ENCODE measurements around the gene SEPTIN10.
"Not testable (repeated sequence)": the region's sequence is repeated elsewhere in the genome, so short reads cannot be mapped to it uniquely, and the experiment has no call there.

The SEPTIN10 gene

GRCh38 chr2:109562421-109562820 lies 51.3 kb downstream of the SEPTIN10 start:
- Mint-ChIP-seq H3K4me3 (no peak overlapping the region), H3K27me3 (peaks cover 17 to 27% of the 10 kb centered on the region in 2 donors), H3K27ac (no peak overlapping the region), H3K9me3 (no peaks in the 10 kb centered on the region), H3K4me1 (ENCODE audit: low read depth in 2 of 2) (no peaks in the 10 kb centered on the region), H3K36me3 (ENCODE audit: insufficient read depth) (no peaks in the 10 kb centered on the region)
- no peak for ATAC-seq (replicated peaks)
- no peak for DNase-seq

- ATAC-seq (replicated peaks) (no peak), DNase-seq (no peak)
- peaks cover 9 to 20% of the 10 kb centered on the region in 2 donors for H3K27me3 Mint-ChIP-seq
- no peak overlapping the region for H3K4me3 Mint-ChIP-seq
- no peak overlapping the region for H3K27ac Mint-ChIP-seq
- H3K4me1 Mint-ChIP-seq (ENCODE audit: low read depth in 2 of 2): no peaks in the 10 kb centered on the region
- H3K9me3 Mint-ChIP-seq: no peaks in the 10 kb centered on the region
- no peaks in the 10 kb centered on the region for H3K36me3 Mint-ChIP-seq (ENCODE audit: insufficient read depth)
Measured at GRCh38 chr2:109560265-109560664, 53.5 kb downstream of the SEPTIN10 start.

GRCh38 chr2:109558076-109558882 lies 55.5 kb downstream of the SEPTIN10 start:
- Mint-ChIP-seq H3K27me3 (peaks cover 8 to 20% of the 10 kb centered on the region in 2 donors), H3K4me1 (ENCODE audit: low read depth in 2 of 2) (no peaks in the 10 kb centered on the region), H3K36me3 (ENCODE audit: insufficient read depth) (no peaks in the 10 kb centered on the region), H3K9me3 (no peaks in the 10 kb centered on the region), H3K4me3 (no peak overlapping the region), H3K27ac (no peak overlapping the region)
- DNase-seq (no peak), ATAC-seq (replicated peaks) (no peak)

GRCh38 chr2:109557309-109557708 lies 56.5 kb downstream of the SEPTIN10 start:
- no peak overlapping the region for H3K4me3 Mint-ChIP-seq
- H3K9me3 Mint-ChIP-seq: no peaks in the 10 kb centered on the region
- H3K27ac Mint-ChIP-seq: no peak overlapping the region
- no peaks in the 10 kb centered on the region for H3K36me3 Mint-ChIP-seq (ENCODE audit: insufficient read depth)
- DNase-seq: no peak
- ATAC-seq (replicated peaks): no peak
- no peaks in the 10 kb centered on the region for H3K4me1 Mint-ChIP-seq (ENCODE audit: low read depth in 2 of 2)
- H3K27me3 Mint-ChIP-seq: peaks cover 5 to 23% of the 10 kb centered on the region in 2 donors

DNA sequence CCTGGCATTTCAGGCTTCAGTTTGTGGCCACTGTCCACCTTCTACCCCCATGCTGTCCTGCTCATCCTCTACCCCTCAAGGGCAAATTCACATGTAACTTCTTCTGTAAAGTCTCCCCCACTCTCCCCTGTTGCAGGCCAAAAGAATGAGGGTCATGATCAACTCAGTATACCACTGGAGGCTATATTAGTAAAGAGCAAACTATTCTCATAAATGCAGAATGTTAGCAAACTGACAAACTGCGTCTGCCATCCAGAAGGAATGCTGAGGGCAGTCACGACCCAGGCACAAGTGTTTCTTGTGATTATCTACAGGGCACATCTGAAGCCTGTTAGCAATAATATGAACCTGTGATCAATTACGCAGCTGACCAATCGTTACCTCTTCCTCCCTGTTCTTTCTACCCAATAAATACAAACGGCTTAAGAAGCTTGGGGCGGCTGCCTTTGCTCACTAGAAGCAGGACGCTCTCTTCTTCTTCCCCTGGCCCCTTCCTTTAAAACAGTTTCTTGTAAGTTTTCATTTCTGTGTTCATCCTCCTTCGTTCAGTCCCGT lies 58.3 kb downstream of the SEPTIN10 start:
- peaks cover 0 to 16% of the 10 kb centered on the region in 2 donors for H3K27me3 Mint-ChIP-seq
- H3K36me3 Mint-ChIP-seq (ENCODE audit: insufficient read depth): no peaks in the 10 kb centered on the region
- H3K4me3 Mint-ChIP-seq: no peak overlapping the region
- H3K4me1 Mint-ChIP-seq (ENCODE audit: low read depth in 2 of 2): no peaks in the 10 kb centered on the region
- DNase-seq: no peak
- H3K27ac Mint-ChIP-seq: no peak overlapping the region
- no peak for ATAC-seq (replicated peaks)
- H3K9me3 Mint-ChIP-seq: no peaks in the 10 kb centered on the region

- ATAC-seq (replicated peaks) (no peak), DNase-seq (no peak)
- H3K4me1 Mint-ChIP-seq (ENCODE audit: low read depth in 2 of 2): no peaks in the 10 kb centered on the region
- peaks cover 0 to 16% of the 10 kb centered on the region in 2 donors for H3K27me3 Mint-ChIP-seq
- no peaks in the 10 kb centered on the region for H3K36me3 Mint-ChIP-seq (ENCODE audit: insufficient read depth)
- H3K9me3 Mint-ChIP-seq: no peaks in the 10 kb centered on the region
- H3K27ac Mint-ChIP-seq: no peak overlapping the region
- no peak overlapping the region for H3K4me3 Mint-ChIP-seq
Measured at GRCh38 chr2:109554758-109555157, 59.0 kb downstream of the SEPTIN10 start.

DNA sequence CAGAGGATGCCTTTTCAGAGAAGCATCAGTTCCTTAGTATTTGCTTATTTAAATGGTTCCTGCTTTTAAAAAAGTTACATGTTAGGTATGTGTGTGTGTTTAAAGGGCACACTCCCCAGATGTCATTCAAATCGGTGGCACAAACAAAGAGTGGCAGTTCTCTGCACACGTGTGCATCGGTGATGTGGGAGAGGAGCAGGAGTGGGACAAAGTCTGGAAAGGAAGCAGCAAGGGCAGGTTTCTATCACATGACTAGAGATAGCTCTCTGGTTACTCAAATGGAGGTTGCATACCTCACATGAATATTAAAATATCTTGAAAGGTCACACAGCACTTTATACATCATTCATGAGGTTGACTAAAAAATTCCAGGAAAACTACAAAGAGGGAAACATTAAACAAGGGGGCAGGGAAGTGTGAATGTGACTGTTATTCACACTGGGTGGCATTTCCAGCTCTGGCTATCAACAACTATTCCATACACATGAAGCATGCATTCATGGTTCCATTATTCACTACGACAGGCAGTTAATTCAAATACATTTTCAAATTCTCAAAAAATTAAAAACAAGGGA lies 64.7 kb downstream of the SEPTIN10 start:
- Mint-ChIP-seq H3K27me3 (peaks cover 10 to 28% of the 10 kb centered on the region in 2 donors), H3K36me3 (ENCODE audit: insufficient read depth) (no peaks in the 10 kb centered on the region), H3K27ac (no peak overlapping the region), H3K4me3 (no peak overlapping the region), H3K9me3 (no peaks in the 10 kb centered on the region), H3K4me1 (ENCODE audit: low read depth in 2 of 2) (no peaks in the 10 kb centered on the region)
- no peak for ATAC-seq (replicated peaks)
- no peak for DNase-seq

DNA sequence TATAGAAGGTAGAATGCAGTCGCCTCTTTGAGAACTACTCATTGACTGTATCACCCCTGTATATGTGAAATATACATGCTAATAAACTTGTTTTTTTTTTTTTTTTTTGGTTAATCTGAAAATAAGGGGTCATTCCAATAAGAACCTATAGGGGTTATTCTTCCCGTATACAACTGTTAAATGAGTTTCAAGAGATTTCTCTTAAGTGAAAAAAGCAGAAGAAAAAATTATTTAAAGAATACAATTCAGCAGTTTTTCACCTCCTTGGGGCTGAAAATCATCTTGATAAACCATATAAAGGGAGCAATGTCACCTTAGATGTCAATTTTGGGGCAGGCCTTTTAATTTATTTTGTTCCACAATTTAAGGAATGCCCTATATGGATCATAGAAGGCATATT lies 66.5 kb downstream of the SEPTIN10 start:
- Mint-ChIP-seq H3K27me3 (peaks cover 10 to 22% of the 10 kb centered on the region in 2 donors), H3K4me1 (ENCODE audit: low read depth in 2 of 2) (no peaks in the 10 kb centered on the region), H3K4me3 (no peak overlapping the region), H3K27ac (no peak overlapping the region), H3K36me3 (ENCODE audit: insufficient read depth) (no peaks in the 10 kb centered on the region), H3K9me3 (no peaks in the 10 kb centered on the region)
- ATAC-seq (replicated peaks) (no peak), DNase-seq (no peak)

- Mint-ChIP-seq H3K4me1 (ENCODE audit: low read depth in 2 of 2) (no peaks in the 10 kb centered on the region), H3K9me3 (no peaks in the 10 kb centered on the region), H3K27me3 (peaks cover 21 to 30% of the 10 kb centered on the region in 2 donors), H3K4me3 (no peak overlapping the region), H3K27ac (no peak overlapping the region), H3K36me3 (ENCODE audit: insufficient read depth) (no peaks in the 10 kb centered on the region)
- DNase-seq (peak; percentile 16 to 33 (median 30)), ATAC-seq (replicated peaks) (peak; percentile 66)
Measured at GRCh38 chr2:109545828-109546713, 67.7 kb downstream of the SEPTIN10 start.

DNA sequence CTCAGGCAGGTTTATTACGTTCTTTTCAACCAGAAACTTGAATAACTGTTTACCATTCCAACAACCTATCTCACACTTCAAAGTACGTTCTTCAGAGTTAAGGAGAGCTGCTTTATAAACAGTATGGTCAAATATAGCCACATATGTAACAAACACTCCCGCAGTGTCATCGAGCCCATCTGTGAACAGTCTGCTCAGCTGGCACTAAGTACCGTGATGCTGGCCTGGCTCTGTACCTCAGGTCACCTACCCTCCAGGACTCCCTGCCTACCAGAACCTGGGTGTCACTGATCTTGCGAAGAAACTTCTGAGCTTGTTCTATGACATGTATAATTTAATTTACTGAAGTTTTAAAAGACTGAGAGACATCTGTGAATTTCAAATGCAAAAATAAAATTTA lies 71.4 kb downstream of the SEPTIN10 start:
- DNase-seq: no peak
- H3K9me3 Mint-ChIP-seq: no peaks in the 10 kb centered on the region
- H3K27me3 Mint-ChIP-seq: peaks cover 19 to 25% of the 10 kb centered on the region in 2 donors
- H3K4me3 Mint-ChIP-seq: no peak overlapping the region
- H3K4me1 Mint-ChIP-seq (ENCODE audit: low read depth in 2 of 2): no peaks in the 10 kb centered on the region
- no peak for ATAC-seq (replicated peaks)
- no peaks in the 10 kb centered on the region for H3K36me3 Mint-ChIP-seq (ENCODE audit: insufficient read depth)
- H3K27ac Mint-ChIP-seq: no peak overlapping the region

- Mint-ChIP-seq H3K27ac (no peak overlapping the region), H3K36me3 (ENCODE audit: insufficient read depth) (no peaks in the 10 kb centered on the region), H3K27me3 (peaks cover 7 to 57% of the 10 kb centered on the region in 2 donors), H3K4me1 (ENCODE audit: low read depth in 2 of 2) (no peaks in the 10 kb centered on the region), H3K4me3 (no peak overlapping the region), H3K9me3 (no peaks in the 10 kb centered on the region)
- DNase-seq: no peak
- ATAC-seq (replicated peaks): no peak
Measured at GRCh38 chr2:109538546-109538945, 75.2 kb downstream of the SEPTIN10 start.

DNA sequence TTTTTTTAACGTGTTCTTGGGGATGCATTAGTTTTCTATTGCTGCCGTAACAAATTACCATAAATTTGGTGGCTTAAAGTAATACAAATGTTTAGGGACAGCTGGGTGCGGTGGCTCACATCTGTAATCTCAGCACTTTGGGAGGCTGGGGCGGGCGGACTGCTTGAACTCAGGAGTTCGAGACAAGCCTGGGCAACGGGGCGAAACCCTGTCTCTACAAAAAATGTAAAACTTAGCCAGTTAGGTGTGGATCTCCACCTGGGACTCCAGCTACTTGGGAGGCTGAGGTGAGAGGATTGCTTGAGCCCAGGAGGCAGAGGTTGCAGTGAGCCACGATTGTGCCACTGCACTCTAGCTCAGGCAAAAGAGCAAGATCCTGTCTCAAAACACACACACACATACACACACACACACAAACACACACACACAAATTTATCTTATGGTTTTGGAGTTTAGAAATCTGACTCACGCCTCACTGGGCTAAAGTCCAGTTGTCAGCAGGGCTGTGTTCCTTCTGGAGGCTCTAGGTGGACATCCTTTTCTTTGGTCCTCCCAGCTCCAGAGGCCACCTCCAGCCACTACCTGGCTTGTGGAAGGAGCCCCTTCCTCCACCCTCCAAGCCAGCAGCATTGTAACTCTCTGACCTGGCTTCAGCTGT lies 76.1 kb downstream of the SEPTIN10 start:
- no peak overlapping the region for H3K4me3 Mint-ChIP-seq
- no peak for DNase-seq
- H3K4me1 Mint-ChIP-seq (ENCODE audit: low read depth in 2 of 2): no peaks in the 10 kb centered on the region
- peaks cover 7 to 62% of the 10 kb centered on the region in 2 donors for H3K27me3 Mint-ChIP-seq
- ATAC-seq (replicated peaks): no peak
- no peaks in the 10 kb centered on the region for H3K9me3 Mint-ChIP-seq
- H3K36me3 Mint-ChIP-seq (ENCODE audit: insufficient read depth): no peaks in the 10 kb centered on the region
- no peak overlapping the region for H3K27ac Mint-ChIP-seq

DNA sequence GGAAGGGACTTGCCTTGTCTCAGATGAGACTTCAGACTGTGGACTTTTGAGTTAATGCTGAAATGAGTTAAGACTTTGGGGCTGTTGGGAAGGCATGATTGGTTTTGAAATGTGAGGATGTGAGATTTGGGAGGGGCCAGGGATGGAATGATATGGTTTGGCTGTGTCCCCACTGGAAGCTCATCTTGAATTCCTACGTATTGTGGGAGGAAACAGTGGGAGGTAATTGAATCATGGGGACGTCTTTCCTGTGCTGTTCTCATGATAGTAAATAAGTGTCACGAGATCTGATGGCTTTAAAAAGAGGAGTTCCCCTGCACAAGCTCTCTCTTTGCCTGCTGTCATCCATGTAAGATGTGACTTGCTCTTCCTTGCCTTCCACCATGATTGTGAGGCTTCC lies 77.2 kb downstream of the SEPTIN10 start:
- peaks cover 4 to 67% of the 10 kb centered on the region in 2 donors for H3K27me3 Mint-ChIP-seq
- ATAC-seq (replicated peaks); H3K27ac Mint-ChIP-seq; H3K4me3 Mint-ChIP-seq; DNase-seq; H3K36me3 Mint-ChIP-seq (ENCODE audit: insufficient read depth); H3K9me3 Mint-ChIP-seq; H3K4me1 Mint-ChIP-seq (ENCODE audit: low read depth in 2 of 2): not testable (repeated sequence)

All from effector memory CD8-positive, alpha-beta T cell (primary cell).